SU-DHL-6 (cell line): ENCODE data around the gene ATP2A1.

Source experiments
- H2AFZ ChIP-seq: fragments of 200-600 bp; sonication (generic); 2 replicates; pipeline ENCODE4 v1.6.1; 2014; ENCODE audit warnings: low read depth, mild to moderate bottlenecking, moderate library complexity, mixed read lengths, antibody characterized with exemption, low read length; ENCODE audit not compliant: severe bottlenecking
- H3F3A ChIP-seq: fragments of 200-600 bp; shearing (Covaris generic); 2 replicates; pipeline ENCODE4 v1.6.0; 2016; ENCODE audit warnings: antibody characterized with exemption, mild to moderate bottlenecking; ENCODE audit not compliant: insufficient read depth
- H3K27ac ChIP-seq: fragments of 200-600 bp; sonication (generic); 2 replicates; pipeline ENCODE4 v1.5.1; 2016; ENCODE audit warnings: low read depth, mild to moderate bottlenecking, low read length, moderate library complexity, mixed read lengths
- H3K27me3 ChIP-seq: fragments of 200-600 bp; sonication (generic), shearing (Covaris generic); 2 replicates; pipeline ENCODE4 v1.6.0; 2014; ENCODE audit warnings: mild to moderate bottlenecking, low read length
- H3K36me3 ChIP-seq: fragments of 200-600 bp; sonication (generic); 2 replicates; pipeline ENCODE4 v1.6.1; 2014; ENCODE audit warnings: mild to moderate bottlenecking, low read length, mixed read lengths
- H3K4me2 ChIP-seq: fragments of 300-600, 200-600 bp; shearing (Covaris generic), sonication (generic); 2 replicates; pipeline ENCODE4 v1.6.0; 2014; ENCODE audit warnings: low read length, low read depth, mild to moderate bottlenecking; ENCODE audit not compliant: poor library complexity, severe bottlenecking
- H3K4me3 ChIP-seq: fragments of 200-600 bp; sonication (generic); 2 replicates; pipeline ENCODE4 v1.5.1; 2014; ENCODE audit warnings: antibody characterized with exemption, low read length, mild to moderate bottlenecking, mixed read lengths; ENCODE audit not compliant: insufficient read depth, poor library complexity, severe bottlenecking
- H3K79me2 ChIP-seq: fragments of 200-600 bp; sonication (generic); 2 replicates; pipeline ENCODE4 v1.6.1; 2014; ENCODE audit warnings: mild to moderate bottlenecking, low read length, moderate library complexity; ENCODE audit not compliant: insufficient read depth
- H3K9ac ChIP-seq: fragments of 200-600 bp; sonication (generic); 2 replicates; pipeline ENCODE4 v1.7.0; 2014; ENCODE audit warnings: mild to moderate bottlenecking, low read length
- H3K9me2 ChIP-seq: fragments of 200-600 bp; sonication (generic); replicated peaks from 2 replicates; pipeline ENCODE4 v1.6.1; 2014; ENCODE audit warnings: low read length; ENCODE audit not compliant: insufficient read depth
- H3K9me3 ChIP-seq: fragments of 200-600 bp; sonication (generic); 2 replicates; pipeline ENCODE4 v1.6.1; 2014; ENCODE audit warnings: low read length, mixed read lengths; ENCODE audit not compliant: insufficient read depth
- H4K20me1 ChIP-seq: fragments of 200-600 bp; sonication (generic); 2 replicates; pipeline ENCODE4 v1.6.1; 2014; ENCODE audit warnings: low read depth, mild to moderate bottlenecking, antibody characterized with exemption, low read length, moderate library complexity, mixed read lengths
- CTCF ChIP-seq: fragments of 200-600 bp; sonication (generic); IDR thresholded peaks from one replicate; pipeline ENCODE4 v1.5.1; 2017; ENCODE audit warnings: antibody characterized with exemption, mild to moderate bottlenecking, low read length, moderate library complexity; ENCODE audit not compliant: insufficient read depth, poor library complexity, severe bottlenecking
- EZH2phosphoT487 ChIP-seq: fragments of 200-600 bp; sonication (generic), shearing (Covaris generic); conservative IDR thresholded peaks from 2 replicates; pipeline ENCODE4 v1.6.1; 2018; ENCODE audit warnings: mild to moderate bottlenecking, antibody characterized with exemption, low read length, moderate library complexity, mixed read lengths

The ATP2A1 gene

GRCh38 chr16:28923231-28923587 lies 44.9 kb downstream of the ATP2A1 start:
- TF ChIP-seq EZH2phosphoT487, result no peak
- no peak for TF ChIP-seq CTCF
- no peaks in the 10 kb centered on the region for H3K9me2 ChIP-seq
- H3K9me3 ChIP-seq, result no peaks in the 10 kb centered on the region
- H3F3A ChIP-seq, result peaks cover 23% of the 10 kb centered on the region
- H3K4me3 ChIP-seq, result peak overlapping the region; percentile 33
- H3K4me2 ChIP-seq, result peak overlapping the region; percentile 95
- H3K27me3 ChIP-seq, result no peaks in the 10 kb centered on the region
- H3K27ac ChIP-seq, result peak overlapping the region; percentile 90
- peaks cover 7% of the 10 kb centered on the region; the same call in 1 of the 2 replicates for H3K79me2 ChIP-seq
- H2AFZ ChIP-seq, result no peak overlapping the region
- H3K36me3 ChIP-seq, result no peaks in the 10 kb centered on the region
- H4K20me1 ChIP-seq, result no peaks in the 10 kb centered on the region
- H3K9ac ChIP-seq, result peak overlapping the region; percentile 97

- H3K9ac ChIP-seq, result peak overlapping the region; percentile 97
- H4K20me1 ChIP-seq, result no peaks in the 10 kb centered on the region
- no peaks in the 10 kb centered on the region for H3K36me3 ChIP-seq
- peak overlapping the region; percentile 95 for H3K4me2 ChIP-seq
- peak overlapping the region; percentile 72 for H3K4me3 ChIP-seq
- TF ChIP-seq EZH2phosphoT487 (no peak), CTCF (no peak)
- peaks cover 7% of the 10 kb centered on the region; the same call in 1 of the 2 replicates for H3K79me2 ChIP-seq
- peak overlapping the region; percentile 90 for H3K27ac ChIP-seq
- H2AFZ ChIP-seq, result peak overlapping the region; percentile 17
- peaks cover 26% of the 10 kb centered on the region for H3F3A ChIP-seq
- no peaks in the 10 kb centered on the region for H3K9me3 ChIP-seq
- H3K9me2 ChIP-seq, result no peaks in the 10 kb centered on the region
- H3K27me3 ChIP-seq, result no peaks in the 10 kb centered on the region
Measured at GRCh38 chr16:28923652-28924398, 45.5 kb downstream of the ATP2A1 start.

- H3K4me3 ChIP-seq, result peak overlapping the region; percentile 72
- peak overlapping the region; percentile 97 for H3K9ac ChIP-seq
- no peaks in the 10 kb centered on the region for H3K9me3 ChIP-seq
- H3K27ac ChIP-seq, result peak overlapping the region; percentile 90
- peaks cover 7% of the 10 kb centered on the region; the same call in 1 of the 2 replicates for H3K79me2 ChIP-seq
- H3K27me3 ChIP-seq, result no peaks in the 10 kb centered on the region
- peak overlapping the region; percentile 95 for H3K4me2 ChIP-seq
- H3F3A ChIP-seq, result peaks cover 29% of the 10 kb centered on the region
- TF ChIP-seq EZH2phosphoT487 (no peak), CTCF (no peak)
- no peaks in the 10 kb centered on the region for H3K9me2 ChIP-seq
- no peaks in the 10 kb centered on the region for H3K36me3 ChIP-seq
- H2AFZ ChIP-seq, result peak overlapping the region; percentile 3
- no peaks in the 10 kb centered on the region for H4K20me1 ChIP-seq
Measured at GRCh38 chr16:28924399-28924761, 46.1 kb downstream of the ATP2A1 start.
